T-helper 1 cell (primary cell): ENCODE measurements around the gene DDX28.
A peak's percentile ranks its signal among the peaks of the same experiment; 100 is the strongest.

Source experiments
- DNase-seq, 5 donors: peaks; one replicate each; pipeline ENCODE4 v3.0.0-alpha.2; 2012 to 2020
- total RNA-seq, 4 donors: gene quantifications; one replicate each; lab custom pipeline; 2026; lab: John Stamatoyannopoulos, UW

The DDX28 gene
- 7.6 to 19.6 (median 11.3) reads per million in 4 donors for total RNA-seq

DNA sequence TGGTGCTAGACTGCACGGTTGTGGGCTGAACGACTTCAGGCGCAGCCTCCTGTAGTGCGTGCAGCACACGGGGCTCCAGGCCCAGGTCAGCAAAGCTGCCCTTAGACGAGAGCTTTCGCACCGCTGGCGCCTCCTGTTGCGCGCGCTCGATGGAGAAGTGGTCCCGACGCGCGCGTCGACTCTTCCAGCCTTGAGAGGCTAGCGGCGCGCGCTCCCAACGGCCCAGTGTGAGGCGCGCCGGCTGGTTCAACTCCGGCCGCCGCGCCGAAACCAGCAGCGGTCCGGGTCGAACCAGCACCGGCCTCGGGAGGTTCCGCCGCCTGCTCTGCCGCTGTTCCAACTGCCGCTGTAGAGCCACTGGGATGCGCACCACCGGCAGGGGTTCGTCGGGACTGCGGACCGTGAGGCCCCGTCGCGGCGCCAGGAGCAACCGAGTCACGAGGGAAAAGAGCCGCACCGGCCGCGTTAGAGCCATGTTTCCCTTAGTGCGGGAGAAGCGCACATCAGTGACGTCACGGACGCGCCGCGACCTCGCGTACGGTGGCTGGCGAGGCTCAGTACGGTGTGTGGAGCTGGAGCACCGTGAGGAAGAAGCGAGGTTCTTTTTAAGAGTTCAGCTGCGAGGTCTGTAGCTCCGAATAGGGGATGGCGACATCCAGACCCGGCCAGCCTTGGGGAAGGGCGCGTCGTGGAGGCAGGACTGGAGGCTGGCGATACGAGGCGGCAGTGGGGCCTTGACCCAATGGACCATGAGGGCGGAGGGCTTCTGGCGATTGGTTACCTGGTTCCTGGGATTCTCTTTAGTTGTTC lies at the start of gene DDX28, which contains the start of gene DUS2:
DDX28 (minus strand) TSS at position 505 of the 810 bp plus-strand sequence; CDS start at position 475, 30 bp downstream.
DUS2 (plus strand) TSS at position 557 of the 810 bp plus-strand sequence. CDS start 14,740 bp downstream, outside the sequence.
- DNase-seq: peak; percentile 74 to 91 (median 86)

- no peak for DNase-seq
Observed at GRCh38 chr16:68072038-68072695, 49.1 kb upstream of the DDX28 start.

GRCh38 chr16:68071518-68071901 lies 48.5 kb upstream of the DDX28 start:
- no peak for DNase-seq

GRCh38 chr16:68070806-68071517 lies 47.9 kb upstream of the DDX28 start:
- DNase-seq: peak in 1 of 5 donors; percentile 54

DNA sequence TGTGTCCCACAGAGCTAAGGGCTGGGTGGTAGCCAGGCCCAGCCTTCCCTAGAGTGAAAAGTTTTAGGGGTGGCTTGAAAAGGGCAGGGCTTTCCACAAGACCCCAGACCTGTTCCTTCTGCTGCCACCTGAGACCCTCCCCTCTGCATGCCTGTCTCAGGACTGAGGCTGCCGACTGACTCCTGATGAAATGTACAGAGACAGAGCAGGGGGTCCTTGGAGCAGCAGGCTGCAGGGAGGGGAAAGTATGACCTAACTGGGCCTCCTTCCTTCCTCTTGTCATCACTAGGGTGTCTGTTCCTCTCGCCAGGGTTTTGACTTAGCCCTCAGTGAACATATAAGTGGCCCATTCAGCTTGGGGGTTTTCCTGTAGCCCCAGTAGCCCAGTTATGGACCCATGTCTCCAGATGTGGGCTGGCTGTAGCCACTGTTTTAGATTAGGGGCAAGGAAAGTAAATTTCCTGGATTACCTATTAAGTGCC lies 47.3 kb upstream of the DDX28 start:
- peak in 1 of 5 donors; percentile 56 for DNase-seq

- DNase-seq: peak in 2 of 5 donors; percentile 23 to 85
Observed at GRCh38 chr16:68069511-68070248, 46.6 kb upstream of the DDX28 start.

DNA sequence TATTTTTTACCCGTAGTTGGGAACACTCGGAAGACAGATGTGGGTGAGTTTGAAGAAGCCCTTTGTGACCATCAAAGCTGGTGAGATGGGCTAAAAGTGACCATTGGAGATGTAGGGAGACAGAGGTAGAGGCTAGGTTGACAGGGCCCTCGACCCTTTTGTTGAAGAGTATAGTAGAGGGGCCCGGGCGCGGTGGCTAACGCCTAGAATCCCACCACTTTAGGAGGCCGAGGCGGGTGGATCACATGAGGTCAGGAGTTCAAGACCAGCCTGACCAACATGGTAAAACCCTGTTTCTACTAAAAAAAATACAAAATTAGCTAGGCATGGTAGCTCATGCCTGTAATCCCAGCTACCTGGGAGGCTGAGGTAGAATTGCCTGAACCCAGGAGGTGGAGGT lies 45.9 kb upstream of the DDX28 start:
- DNase-seq: no peak

DNA sequence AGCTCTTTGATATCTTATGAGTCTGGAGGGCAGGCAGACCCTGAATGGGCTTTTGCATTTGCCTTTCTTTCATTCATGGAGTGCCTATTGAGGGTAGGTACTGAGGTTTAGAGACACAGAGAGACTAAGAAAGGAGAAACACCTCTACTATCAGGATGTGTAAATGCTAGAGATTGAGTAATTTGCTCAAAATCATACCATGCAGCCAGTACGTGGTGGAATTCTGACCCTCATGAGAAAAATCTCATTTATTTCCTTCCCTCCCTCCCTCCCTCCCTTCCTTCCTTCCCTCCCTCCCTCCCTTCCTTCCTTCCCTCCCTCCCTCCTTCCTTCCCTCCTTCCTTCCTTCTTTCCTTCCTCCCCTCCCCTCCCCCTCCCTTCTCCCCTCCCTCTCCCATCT lies 43.7 kb upstream of the DDX28 start:
- DNase-seq: no peak

DNA sequence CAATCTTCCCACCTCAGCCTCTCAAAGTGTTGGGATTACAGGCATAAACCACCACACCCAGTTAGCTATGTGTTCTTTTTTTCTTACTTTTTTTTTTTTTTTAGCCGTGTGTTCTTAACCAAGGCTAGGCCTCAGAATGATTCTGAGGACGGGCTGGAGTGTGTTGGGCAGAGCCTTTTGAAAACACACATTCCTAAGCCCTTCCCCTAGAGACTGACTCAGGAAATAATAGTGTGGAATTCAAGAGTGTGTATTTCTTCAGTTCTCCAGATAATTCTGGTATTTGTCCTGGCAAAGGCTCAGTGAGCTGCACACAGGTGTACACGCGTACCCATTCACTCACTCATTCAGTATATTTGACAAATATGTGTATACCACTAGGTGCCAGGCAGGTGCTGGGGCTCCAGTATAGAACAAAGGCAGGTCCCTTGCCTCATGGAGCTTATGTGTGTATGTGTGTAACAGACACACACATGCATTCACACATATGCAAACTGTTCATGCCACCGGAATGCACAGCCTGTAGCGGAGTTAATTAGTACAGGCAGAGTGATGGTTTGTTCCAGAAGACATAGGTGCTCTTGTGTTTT lies 42.8 kb upstream of the DDX28 start:
- DNase-seq: no peak

GRCh38 chr16:68064791-68065365 lies 41.8 kb upstream of the DDX28 start:
- peak; percentile 29 to 80 (median 50) for DNase-seq

DNA sequence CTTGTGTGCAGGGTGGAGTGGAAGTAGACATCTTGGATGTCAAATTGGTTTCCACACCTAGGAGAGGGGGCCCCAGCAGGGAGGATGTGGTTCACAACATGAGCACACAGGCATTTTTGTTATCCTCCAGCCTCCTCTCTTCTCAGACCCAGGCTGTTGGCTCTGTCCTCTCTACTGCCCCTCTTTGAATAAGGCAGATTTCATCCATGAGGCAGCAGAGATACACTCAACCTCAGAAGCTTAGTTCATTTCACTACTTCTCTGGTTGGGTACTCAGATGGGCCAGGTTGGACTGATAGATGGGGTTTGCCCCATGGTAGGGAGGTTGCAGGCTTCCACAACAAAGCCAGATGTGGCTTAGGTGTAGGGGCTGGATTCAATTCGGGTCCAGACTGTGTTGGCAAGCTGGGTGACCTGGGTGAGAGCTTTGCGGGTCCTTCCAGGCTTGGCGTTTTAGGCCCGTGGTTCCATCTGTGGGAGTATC lies 39.9 kb upstream of the DDX28 start:
- peak in 2 of 5 donors; percentile 10 to 76 for DNase-seq

DNA sequence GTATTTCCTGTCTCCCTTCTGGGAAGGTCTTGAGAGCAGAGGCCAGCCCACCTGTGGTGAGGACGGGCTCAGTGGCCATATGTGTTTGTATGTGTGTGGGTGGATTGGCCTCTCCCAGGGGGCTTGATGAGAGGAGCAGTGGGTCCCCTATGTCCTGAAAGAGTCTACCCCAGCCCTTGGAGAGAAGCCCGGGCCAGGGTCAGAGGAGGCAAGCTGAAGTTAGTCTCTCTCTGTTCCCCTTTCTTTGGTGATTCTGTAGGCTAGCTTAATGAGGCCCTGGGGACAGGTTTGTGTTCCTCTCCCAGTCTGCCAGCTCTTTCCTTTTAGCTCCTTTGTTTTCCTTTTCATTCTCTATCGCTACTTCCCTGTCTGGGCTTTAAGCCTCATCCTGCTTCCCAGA lies 38.4 kb upstream of the DDX28 start:
- DNase-seq: no peak

DNA sequence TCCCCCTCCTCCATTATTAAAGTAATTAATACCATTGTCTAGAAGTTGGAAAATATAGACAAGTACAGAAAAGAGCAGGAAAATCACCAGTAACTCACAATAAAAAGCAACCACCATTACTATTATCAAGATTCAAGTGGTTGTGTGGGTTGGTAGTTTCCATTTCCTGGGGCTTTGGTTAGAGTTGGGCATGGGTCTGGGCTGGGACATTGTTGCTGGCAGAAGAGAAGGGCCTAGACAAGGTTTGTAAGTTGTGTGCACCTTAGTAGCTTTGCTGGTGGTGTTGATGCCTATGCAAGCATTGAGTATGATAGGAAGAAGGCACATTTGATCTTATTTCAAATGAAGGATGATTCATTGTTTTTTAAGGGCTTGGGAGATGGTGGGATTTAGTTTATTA lies 36.8 kb upstream of the DDX28 start:
- no peak for DNase-seq

DNA sequence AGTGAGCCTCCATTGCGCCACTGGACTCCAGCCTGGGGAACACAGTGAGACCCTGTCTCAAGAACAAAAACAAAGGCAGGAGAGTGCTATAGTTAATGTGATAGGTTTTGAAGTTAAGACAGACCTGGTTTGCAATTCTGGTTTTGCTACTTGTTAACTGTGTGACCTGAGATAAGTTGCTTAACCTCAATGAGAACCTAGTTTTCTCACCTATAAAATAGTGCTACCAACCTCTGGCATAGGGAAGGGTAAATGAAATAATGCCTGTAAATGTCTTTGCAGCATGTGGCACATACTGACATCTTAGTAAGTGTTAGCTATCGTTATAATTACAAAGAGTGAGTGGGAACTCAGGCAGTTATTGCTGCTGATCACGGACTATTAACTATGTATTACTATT lies 32.4 kb upstream of the DDX28 start:
- DNase-seq: no peak

GRCh38 chr16:68049449-68049848 lies 26.4 kb upstream of the DDX28 start:
- no peak for DNase-seq

GRCh38 chr16:68047987-68048386 lies 25.0 kb upstream of the DDX28 start:
- DNase-seq: no peak

DNA sequence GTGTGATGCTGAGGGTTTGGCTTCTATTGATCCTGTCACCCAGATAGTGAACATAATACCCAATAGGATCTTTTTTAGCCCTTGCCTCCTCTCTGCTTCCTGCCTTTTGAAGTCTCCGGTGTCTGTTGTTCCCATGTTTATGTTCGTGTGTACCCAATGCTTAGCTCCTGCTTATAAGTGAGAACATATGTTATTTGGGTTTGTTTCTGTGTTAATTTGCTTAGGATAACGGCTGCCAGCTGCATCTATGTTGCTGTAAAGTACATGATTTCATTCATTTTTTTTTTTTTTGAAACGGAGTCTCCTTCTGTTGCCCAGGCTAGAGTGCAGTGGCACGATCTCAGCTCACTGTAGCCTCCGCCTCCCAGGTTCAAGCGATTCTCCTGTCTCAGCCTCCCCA lies 23.1 kb upstream of the DDX28 start:
- DNase-seq: no peak

DNA sequence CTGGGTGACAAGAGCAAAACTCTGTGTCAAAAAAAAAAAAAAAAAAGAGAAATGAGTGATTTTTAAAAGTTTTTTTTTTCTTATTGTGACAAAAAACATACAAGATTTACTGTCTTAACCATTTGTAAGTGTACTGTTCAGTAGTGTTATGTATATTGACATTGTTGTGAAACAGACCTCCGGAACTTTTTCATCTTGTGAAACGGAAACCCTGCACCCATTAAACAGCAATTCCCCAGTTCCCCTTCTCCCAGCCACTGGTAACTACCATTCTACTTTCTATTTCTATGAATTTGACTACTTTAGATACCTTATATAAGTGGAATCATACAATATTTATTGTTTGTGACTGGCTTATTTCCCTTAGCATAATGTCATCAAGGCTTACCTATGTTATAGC lies 18.8 kb upstream of the DDX28 start:
- no peak for DNase-seq

DNA sequence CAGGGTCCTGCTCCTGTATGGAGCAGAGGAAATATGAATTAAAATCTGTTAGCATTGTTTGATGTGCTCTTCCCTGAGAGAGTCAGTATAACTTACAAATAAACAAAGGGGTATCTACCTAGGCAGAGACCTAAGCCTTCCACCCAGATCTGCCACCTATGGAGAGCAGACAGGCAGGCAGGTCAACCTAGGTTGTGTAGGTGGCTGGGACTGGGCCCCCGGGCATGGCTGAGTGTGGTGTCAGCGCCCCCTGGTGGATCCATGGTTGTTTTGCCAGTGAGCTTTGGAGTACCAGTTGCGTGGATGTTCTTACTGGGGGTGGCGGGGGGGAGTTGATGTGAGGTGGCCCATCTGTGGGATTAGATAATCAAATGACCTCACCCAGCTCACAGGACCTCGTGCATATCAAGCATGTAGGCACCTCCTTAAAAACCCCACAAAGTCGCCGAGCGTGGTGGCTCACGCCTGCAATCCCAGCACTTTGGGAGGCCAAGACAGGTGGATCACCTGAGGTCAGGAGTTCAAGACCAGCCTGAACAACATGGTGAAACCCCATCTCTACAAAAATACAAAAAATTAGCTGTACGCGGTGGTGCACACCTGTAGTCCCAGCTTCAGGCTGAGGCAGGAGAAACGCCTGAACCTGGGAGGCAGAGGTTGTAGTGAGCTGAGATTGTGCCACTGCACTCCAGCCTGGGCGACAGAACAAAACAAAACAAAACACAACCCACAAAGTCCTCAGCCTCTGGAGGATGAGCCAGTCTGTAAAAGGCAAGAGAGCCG lies 17.7 kb upstream of the DDX28 start:
- peak; percentile 71 to 86 (median 82) for DNase-seq

GRCh38 chr16:68037841-68038597 lies 15.0 kb upstream of the DDX28 start:
- no peak for DNase-seq
